Tibial nerve (tissue), 4 donors: ENCODE measurements around the gene ADAR. TPM values are rescaled to one million over a fixed set of nuclear protein-coding genes. Genes with fewer than 3 reads are reported as not detected.
"Not testable (repeated sequence)": the region's sequence is repeated elsewhere in the genome, so short reads cannot be mapped to it uniquely, and the experiment has no call there.

Experiments used
- DNase-seq, 2 donors: peaks; one replicate each; pipeline ENCODE4 v3.0.0-alpha.2; 2019; ENCODE audit warnings: low spot score in 2 of 2
- H3K27ac ChIP-seq, 4 donors: fragments of 200-600 bp; sonication (generic) in 3 of 4; one replicate each; pipeline ENCODE4 v1.5.1; 2017 to 2019; ENCODE audit warnings: mild to moderate bottlenecking in 1 of 4
- H3K27me3 ChIP-seq, 2 donors: fragments of 200-600 bp; sonication (generic) in 1 of 2; one replicate each; pipeline versions ENCODE4 v1.5.1 to v1.6.0; 2017 to 2019
- H3K36me3 ChIP-seq, 3 donors: fragments of 200-600 bp; sonication (generic); one replicate each; pipeline ENCODE4 v1.5.1; 2018 to 2019
- H3K4me1 ChIP-seq, 4 donors: fragments of 200-600 bp; sonication (generic) in 3 of 4; one replicate each; pipeline ENCODE4 v1.5.1; 2017 to 2019
- H3K4me3 ChIP-seq, 4 donors: fragments of 200-600 bp; sonication (generic) in 3 of 4; one replicate each; pipeline ENCODE4 v1.5.1; 2017 to 2019; ENCODE audit warnings: mild to moderate bottlenecking in 1 of 4, moderate library complexity in 1 of 4
- H3K9me3 ChIP-seq, 4 donors: fragments of 200-600 bp; sonication (generic) in 3 of 4; one replicate each; pipeline ENCODE4 v1.5.1; 2017 to 2019
- EP300 ChIP-seq, 2 donors: sonication (generic); formaldehyde crosslinking; IDR thresholded peaks; one replicate each; pipeline ENCODE4 v1.6.1; 2017; ENCODE audit warnings: antibody characterized with exemption in 2 of 2, mild to moderate bottlenecking in 1 of 2
- POLR2A ChIP-seq, 2 donors: fragments of 450-650 bp; IDR thresholded peaks; one replicate each; pipeline ENCODE4 v1.6.1; 2017; ENCODE audit warnings: antibody characterized with exemption in 2 of 2, mild to moderate bottlenecking in 2 of 2, moderate library complexity in 2 of 2
- WGBS, 2 donors: methylation state at CpG; one replicate each; pipeline ENCODE4 v1.1.5; 2018; 5-methylcytosine and 5-hydroxymethylcytosine counted together
- total RNA-seq, 4 donors: library from RNA; depleted of rRNA; stranded (reverse); fragments of >200 nt; gene quantifications; one replicate each; pipeline ENCODE4 v1.1.0, GENCODE V29; 2016
- TF ChIP-seq, protein P1 (sequence below), 5 experiments: fragments of 200-600 bp in 3 of 5; fragments of 450-650 bp in 2 of 5; sonication (generic) in 3 of 5; IDR thresholded peaks; one replicate each; pipeline ENCODE4 v1.5.1; 2016 to 2019; ENCODE audit warnings: antibody characterized with exemption in 5 of 5, mild to moderate bottlenecking in 3 of 5, moderate library complexity in 2 of 5

The ADAR gene, protein sequence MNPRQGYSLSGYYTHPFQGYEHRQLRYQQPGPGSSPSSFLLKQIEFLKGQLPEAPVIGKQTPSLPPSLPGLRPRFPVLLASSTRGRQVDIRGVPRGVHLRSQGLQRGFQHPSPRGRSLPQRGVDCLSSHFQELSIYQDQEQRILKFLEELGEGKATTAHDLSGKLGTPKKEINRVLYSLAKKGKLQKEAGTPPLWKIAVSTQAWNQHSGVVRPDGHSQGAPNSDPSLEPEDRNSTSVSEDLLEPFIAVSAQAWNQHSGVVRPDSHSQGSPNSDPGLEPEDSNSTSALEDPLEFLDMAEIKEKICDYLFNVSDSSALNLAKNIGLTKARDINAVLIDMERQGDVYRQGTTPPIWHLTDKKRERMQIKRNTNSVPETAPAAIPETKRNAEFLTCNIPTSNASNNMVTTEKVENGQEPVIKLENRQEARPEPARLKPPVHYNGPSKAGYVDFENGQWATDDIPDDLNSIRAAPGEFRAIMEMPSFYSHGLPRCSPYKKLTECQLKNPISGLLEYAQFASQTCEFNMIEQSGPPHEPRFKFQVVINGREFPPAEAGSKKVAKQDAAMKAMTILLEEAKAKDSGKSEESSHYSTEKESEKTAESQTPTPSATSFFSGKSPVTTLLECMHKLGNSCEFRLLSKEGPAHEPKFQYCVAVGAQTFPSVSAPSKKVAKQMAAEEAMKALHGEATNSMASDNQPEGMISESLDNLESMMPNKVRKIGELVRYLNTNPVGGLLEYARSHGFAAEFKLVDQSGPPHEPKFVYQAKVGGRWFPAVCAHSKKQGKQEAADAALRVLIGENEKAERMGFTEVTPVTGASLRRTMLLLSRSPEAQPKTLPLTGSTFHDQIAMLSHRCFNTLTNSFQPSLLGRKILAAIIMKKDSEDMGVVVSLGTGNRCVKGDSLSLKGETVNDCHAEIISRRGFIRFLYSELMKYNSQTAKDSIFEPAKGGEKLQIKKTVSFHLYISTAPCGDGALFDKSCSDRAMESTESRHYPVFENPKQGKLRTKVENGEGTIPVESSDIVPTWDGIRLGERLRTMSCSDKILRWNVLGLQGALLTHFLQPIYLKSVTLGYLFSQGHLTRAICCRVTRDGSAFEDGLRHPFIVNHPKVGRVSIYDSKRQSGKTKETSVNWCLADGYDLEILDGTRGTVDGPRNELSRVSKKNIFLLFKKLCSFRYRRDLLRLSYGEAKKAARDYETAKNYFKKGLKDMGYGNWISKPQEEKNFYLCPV
- total RNA-seq = 100 to 1,000 TPM; 105 to 120 (median 107) TPM

DNA sequence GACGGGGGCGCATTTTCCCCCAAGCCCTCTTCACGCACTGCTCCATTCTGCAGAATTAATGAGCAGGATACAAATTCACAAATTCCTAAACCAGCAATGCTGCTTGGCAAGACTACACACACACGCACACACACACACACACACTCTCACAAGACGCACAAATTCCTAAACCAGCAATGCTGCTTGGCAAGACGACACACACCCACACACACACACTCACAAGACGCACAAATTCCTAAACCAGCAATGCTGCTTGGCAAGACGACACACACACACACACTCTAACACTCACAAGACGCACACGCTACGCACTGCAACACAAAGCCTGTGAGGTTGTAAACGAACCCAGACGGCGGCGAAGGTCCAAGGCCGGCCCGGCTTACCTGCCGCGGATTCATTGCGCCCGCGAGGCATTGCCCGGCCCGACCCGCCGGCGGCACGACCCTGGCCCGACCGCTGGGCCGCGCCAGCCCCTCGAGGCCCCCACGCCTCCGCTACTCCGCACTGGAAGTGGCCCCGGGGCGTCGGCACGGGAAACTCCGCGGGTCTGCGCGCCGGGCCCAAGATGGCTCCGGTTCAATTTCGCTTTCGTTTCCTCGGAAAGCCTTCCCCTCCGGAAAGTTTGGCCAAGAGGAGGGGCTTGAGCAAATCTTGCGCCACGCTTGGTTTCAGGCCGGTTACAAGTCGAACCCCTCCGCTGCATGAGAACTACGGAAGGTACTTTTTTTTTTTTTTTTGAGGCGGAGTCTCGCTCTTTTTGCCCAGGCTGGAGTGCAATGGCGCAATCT lies at the start of gene ADAR:
Gene ADAR (minus strand): TSS at position 578 of the 788 bp plus-strand sequence. CDS start 180 bp downstream, at position 398.
- Histone ChIP-seq H3K4me1 (peaks cover 0 to 65% (median 34%) of the 10 kb centered on the region in 4 donors), H3K9me3 (no peaks in the 10 kb centered on the region), H3K27me3 (no peaks in the 10 kb centered on the region), H3K27ac (peak within 1 kb of the TSS; percentile 90 to 99 (median 98)), H3K4me3 (peak within 1 kb of the TSS; percentile 68 to 100 (median 78)), H3K36me3 (no peaks in the 10 kb centered on the region)
- TF ChIP-seq POLR2A (IDR thresholded peaks at IDR 0.05) (peak in 1 of 2 donors; percentile 62), EP300 (IDR thresholded peaks at IDR 0.05) (peak in 1 of 2 donors; percentile 85)
- TF ChIP-seq, protein P1, sequence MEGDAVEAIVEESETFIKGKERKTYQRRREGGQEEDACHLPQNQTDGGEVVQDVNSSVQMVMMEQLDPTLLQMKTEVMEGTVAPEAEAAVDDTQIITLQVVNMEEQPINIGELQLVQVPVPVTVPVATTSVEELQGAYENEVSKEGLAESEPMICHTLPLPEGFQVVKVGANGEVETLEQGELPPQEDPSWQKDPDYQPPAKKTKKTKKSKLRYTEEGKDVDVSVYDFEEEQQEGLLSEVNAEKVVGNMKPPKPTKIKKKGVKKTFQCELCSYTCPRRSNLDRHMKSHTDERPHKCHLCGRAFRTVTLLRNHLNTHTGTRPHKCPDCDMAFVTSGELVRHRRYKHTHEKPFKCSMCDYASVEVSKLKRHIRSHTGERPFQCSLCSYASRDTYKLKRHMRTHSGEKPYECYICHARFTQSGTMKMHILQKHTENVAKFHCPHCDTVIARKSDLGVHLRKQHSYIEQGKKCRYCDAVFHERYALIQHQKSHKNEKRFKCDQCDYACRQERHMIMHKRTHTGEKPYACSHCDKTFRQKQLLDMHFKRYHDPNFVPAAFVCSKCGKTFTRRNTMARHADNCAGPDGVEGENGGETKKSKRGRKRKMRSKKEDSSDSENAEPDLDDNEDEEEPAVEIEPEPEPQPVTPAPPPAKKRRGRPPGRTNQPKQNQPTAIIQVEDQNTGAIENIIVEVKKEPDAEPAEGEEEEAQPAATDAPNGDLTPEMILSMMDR (IDR thresholded peaks at IDR 0.05) = no peak
- peak; percentile 84 to 90 for DNase-seq
- WGBS, 2 donors = 0 to 1% methylated on average over 43 to 46 of the region's 59 CpGs

DNA sequence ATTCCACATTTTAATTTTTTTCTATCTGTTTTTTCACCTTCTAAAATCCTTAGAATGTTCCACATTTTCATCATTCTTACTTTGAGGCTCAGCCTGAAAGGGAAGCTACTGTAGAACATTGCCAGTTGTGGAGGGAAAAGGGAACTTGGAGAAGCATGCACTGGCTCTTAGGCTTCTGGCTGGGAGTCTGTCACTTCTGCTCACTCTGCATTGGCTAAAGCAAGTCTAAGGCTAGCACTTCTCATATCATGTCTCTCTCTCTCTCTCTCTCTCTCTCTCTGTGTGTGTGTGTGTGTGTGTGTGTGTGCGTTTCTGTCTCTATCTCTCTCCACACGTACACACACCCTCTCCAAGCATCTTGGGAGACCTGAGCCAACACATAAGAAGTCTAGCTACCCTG lies 49.6 kb upstream of the ADAR start:
- DNase-seq = no peak
- H3K36me3 ChIP-seq = no peaks in the 10 kb centered on the region
- no peak overlapping the region for H3K4me3 ChIP-seq
- no peaks in the 10 kb centered on the region for H3K4me1 ChIP-seq
- 46 to 51% methylated on average over 2 of the region's 2 CpGs for WGBS, 2 donors
- H3K27ac ChIP-seq = no peak overlapping the region
- H3K27me3 ChIP-seq = peaks cover 0 to 18% of the 10 kb centered on the region in 2 donors
- no peak for TF ChIP-seq EP300 (IDR thresholded peaks at IDR 0.05)
- H3K9me3 ChIP-seq = no peaks in the 10 kb centered on the region

DNA sequence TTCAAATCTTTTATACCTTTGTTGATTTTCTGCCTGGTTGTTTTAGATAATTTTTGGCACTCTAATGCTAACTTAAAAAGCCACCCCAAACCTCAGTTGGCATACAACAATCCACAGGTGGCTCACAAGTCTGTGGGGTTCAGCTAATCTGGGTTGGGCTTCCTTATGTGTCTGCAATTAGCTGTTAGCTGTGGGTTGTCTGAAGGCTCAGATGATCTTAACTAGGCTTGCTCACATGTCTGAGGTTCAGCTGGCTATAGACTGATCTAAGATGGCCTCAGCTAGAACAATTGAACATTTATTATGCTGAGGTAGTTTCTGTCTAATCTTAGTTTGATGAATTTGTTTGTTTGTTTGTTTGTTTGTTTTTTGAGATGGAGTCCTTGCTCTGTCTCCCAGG lies 44.9 kb upstream of the ADAR start:
- H3K4me1 ChIP-seq = no peaks in the 10 kb centered on the region
- no peak overlapping the region for H3K27ac ChIP-seq
- peaks cover 0 to 8% of the 10 kb centered on the region in 2 donors for H3K27me3 ChIP-seq
- no peaks in the 10 kb centered on the region for H3K36me3 ChIP-seq
- H3K4me3 ChIP-seq = no peak overlapping the region
- no peak for DNase-seq
- TF ChIP-seq EP300 (IDR thresholded peaks at IDR 0.05) (no peak), POLR2A (IDR thresholded peaks at IDR 0.05) (no peak)
- TF ChIP-seq, protein P1 (IDR thresholded peaks at IDR 0.05) = no peak
- H3K9me3 ChIP-seq = no peaks in the 10 kb centered on the region

DNA sequence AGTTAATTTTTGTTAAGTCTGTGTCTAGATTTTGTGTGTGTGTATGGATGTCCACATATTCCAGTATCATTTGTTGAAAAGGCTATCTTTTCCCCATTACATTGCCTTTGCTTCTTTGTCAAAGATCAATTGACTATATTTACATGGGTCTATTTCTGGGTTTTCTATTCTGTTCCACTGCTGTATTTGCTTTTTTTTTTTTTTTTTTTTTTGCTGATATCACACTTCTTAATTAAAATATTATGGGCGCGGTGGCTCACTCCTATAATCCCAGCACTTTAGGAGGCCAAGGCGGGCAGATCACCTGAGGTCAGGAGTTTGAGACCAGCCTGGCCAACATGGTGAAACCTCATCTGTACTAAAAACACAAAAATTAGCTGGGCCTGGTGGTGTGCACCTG lies 36.7 kb upstream of the ADAR start:
- H3K27ac ChIP-seq, H3K4me1 ChIP-seq, DNase-seq, H3K4me3 ChIP-seq, H3K27me3 ChIP-seq, H3K36me3 ChIP-seq: not testable (repeated sequence)
- peaks cover 0 to 12% (median 0%) of the 10 kb centered on the region in 4 donors for H3K9me3 ChIP-seq
- 96 to 99% methylated on average over 3 of the region's 3 CpGs for WGBS, 2 donors

DNA sequence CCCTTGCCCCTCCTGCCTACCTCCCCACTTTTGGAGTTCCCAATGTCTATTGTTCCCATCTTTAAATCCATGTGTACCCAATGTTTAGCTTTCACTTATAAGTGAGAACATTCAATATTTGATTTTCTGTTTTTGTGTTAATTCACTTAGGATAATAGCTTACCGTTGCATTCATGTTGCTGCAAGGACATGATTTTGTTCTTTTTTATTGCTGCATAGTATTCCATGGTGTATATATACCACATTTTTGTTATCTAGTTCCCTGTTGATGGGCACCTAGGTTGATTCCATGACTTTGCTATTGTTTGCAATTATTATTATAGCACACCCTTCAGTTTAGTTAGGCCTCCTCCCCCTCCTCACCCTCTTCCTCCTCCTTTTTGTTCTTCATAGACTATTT lies 33.5 kb upstream of the ADAR start:
- Histone ChIP-seq H3K27me3 (no peaks in the 10 kb centered on the region), H3K27ac (no peak overlapping the region), H3K4me1 (no peaks in the 10 kb centered on the region), H3K36me3 (no peaks in the 10 kb centered on the region), H3K9me3 (peaks cover 0 to 24% (median 0%) of the 10 kb centered on the region in 4 donors), H3K4me3 (no peak overlapping the region)
- DNase-seq = no peak
- 79 to 89% methylated on average over 1 of the region's 1 CpG for WGBS, 2 donors
- TF ChIP-seq, protein P1 (IDR thresholded peaks at IDR 0.05) = no peak
- TF ChIP-seq POLR2A (IDR thresholded peaks at IDR 0.05) (no peak), EP300 (IDR thresholded peaks at IDR 0.05) (no peak)
